Measurements from ENCODE around the gene PLEKHN1. TPM values are rescaled to one million over a fixed set of nuclear protein-coding genes. Genes with fewer than 3 reads are reported as not detected.
A peak's percentile ranks its signal among the peaks of the same experiment; 100 is the strongest.

The PLEKHN1 gene
- total RNA-seq, 6 donors from 2014 or later: 1.1 to 11.5 (median 1.6) TPM

DNA sequence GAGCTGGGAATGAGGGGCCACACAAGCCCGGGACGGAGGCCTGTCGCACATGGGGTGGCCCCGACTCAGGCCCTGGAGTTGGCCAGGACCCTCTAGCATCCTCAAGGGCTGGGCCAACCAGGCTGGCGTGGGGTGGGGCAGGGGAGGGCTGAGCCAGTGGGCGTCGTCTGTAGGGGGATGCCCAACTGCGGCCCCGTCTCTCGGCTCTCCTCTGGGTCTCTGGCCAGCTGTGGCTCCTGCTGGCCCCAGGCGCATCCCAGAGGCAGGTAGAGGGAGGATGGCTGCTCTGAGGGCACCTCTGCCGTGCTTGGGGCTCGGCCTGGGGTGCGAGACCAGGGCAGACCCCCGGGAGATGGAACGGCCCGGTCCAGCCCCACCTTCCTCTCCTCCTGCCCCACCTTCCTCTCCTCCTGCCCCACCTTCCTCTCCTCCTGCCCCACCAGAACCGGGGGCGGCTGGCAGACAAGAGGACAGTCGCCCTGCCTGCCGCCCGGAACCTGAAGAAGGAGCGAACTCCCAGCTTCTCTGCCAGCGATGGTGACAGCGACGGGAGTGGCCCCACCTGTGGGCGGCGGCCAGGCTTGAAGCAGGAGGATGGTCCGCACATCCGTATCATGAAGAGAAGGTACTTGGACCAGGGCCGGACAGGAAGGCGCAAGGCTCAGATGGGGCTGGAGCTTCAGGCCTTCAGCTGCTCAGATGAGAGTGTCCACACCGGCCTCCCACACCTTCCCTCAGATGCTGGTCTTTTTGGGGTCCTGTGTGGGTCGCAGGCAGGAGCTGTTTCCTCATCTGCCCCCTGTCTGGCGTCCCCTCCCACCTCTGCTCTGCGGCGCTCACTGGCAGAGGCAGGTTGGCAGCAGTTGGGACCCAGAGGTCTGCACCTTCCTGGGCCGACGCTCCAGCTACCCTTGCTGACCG is 36.3 kb upstream of the PLEKHN1 start:
- 81 to 87% methylated on average over 23 to 40 of the region's 40 CpGs for WGBS, 2 donors
- H3K36me3 ChIP-seq: no peaks in the 10 kb centered on the region
- ATAC-seq (ENCODE audit: low FRiP score in 2 of 2) (no peak), DNase-seq (peak in 1 of 2 donors; percentile 72)
- peaks cover 2 to 23% (median 15%) of the 10 kb centered on the region in 4 donors for H3K27me3 ChIP-seq
- H3K27ac ChIP-seq: no peak overlapping the region
- no peak overlapping the region for H3K4me3 ChIP-seq
- peaks cover 9 to 16% (median 14%) of the 10 kb centered on the region in 4 donors for H3K4me1 ChIP-seq
- no peaks in the 10 kb centered on the region for H3K9me3 ChIP-seq
- no peak for TF ChIP-seq EP300 (IDR thresholded peaks at IDR 0.05)
- TF ChIP-seq POLR2A (IDR thresholded peaks at IDR 0.05): no peak
- TF ChIP-seq POLR2AphosphoS5 (IDR thresholded peaks at IDR 0.05): no peak
- TF ChIP-seq, protein P1, sequence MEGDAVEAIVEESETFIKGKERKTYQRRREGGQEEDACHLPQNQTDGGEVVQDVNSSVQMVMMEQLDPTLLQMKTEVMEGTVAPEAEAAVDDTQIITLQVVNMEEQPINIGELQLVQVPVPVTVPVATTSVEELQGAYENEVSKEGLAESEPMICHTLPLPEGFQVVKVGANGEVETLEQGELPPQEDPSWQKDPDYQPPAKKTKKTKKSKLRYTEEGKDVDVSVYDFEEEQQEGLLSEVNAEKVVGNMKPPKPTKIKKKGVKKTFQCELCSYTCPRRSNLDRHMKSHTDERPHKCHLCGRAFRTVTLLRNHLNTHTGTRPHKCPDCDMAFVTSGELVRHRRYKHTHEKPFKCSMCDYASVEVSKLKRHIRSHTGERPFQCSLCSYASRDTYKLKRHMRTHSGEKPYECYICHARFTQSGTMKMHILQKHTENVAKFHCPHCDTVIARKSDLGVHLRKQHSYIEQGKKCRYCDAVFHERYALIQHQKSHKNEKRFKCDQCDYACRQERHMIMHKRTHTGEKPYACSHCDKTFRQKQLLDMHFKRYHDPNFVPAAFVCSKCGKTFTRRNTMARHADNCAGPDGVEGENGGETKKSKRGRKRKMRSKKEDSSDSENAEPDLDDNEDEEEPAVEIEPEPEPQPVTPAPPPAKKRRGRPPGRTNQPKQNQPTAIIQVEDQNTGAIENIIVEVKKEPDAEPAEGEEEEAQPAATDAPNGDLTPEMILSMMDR (IDR thresholded peaks at IDR 0.05): no peak

DNA sequence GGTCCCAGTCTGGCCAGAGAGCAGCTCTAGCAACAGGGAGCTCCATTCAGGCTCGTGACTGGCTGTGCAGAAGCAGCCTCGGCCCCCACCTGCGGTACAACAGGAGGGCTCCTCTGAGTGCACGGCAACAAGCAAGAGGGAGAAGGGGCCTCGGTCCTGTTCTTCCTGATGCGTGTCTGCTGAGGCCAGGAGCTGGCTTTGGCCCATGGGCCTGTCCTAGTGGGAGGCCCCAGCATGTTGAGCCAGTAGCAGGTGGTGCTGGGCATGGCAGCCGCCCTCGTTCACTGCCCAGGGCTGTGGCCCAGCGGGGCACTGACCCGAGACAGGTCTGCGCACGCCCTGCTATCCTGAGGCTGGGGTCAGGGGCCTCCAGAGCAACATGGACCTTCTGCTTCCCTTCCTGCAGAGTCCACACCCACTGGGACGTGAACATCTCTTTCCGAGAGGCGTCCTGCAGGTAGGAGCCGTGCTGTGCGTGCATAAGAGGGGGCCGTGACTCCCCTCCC is 35.6 kb upstream of the PLEKHN1 start:
- Histone ChIP-seq H3K27me3 (peaks cover 2 to 23% (median 16%) of the 10 kb centered on the region in 4 donors), H3K27ac (no peak overlapping the region), H3K4me1 (peaks cover 5 to 18% (median 14%) of the 10 kb centered on the region in 4 donors), H3K4me3 (no peak overlapping the region), H3K9me3 (no peaks in the 10 kb centered on the region), H3K36me3 (no peaks in the 10 kb centered on the region)
- DNase-seq (peak in 1 of 2 donors; percentile 69), ATAC-seq (ENCODE audit: low FRiP score in 2 of 2) (no peak)
- TF ChIP-seq EP300 (IDR thresholded peaks at IDR 0.05) (no peak), POLR2A (IDR thresholded peaks at IDR 0.05) (no peak), POLR2AphosphoS5 (IDR thresholded peaks at IDR 0.05) (no peak)
- TF ChIP-seq, protein P1 (IDR thresholded peaks at IDR 0.05): no peak
- WGBS, 2 donors: 76% methylated on average over 17 of the region's 18 CpGs; no CpG with 5 or more reads in 1 of the 2 donors

DNA sequence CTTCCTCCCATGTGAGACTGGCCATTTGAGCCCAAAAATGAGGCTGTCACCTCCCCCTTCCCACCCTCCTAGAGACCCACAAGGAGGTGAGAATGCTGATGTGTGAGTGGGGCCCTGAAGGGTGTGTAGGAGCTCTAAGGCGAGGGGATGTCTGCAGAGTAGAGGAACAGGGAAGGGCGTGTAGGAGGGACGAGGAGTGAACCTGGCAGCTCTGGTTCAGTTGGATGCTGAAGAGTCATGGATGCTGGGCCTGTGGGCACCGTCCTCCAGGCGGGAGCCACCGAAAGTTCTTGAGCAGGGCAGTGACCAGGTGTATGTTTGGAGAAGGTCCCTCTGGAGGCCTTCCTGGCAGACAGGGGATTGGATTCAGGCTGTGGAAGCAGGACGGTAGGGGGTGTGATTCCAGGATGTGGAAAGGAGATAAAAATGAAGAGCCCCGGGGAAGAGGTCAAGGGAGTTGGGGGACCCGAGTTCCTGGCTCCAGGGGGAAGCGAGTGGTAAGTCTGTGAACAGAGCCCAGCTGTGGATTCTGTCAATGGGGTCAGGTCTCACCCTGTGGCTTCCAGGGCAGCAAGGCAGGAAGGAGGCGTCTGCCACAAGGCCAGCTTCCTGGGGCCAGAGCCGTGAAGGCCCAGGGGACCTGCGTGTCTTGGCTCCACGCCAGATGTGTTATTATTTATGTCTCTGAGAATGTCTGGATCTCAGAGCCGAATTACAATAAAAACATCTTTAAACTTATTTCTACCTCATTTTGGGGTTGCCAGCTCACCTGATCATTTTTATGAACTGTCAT is 34.7 kb upstream of the PLEKHN1 start:
- Histone ChIP-seq H3K9me3 (no peaks in the 10 kb centered on the region), H3K36me3 (no peaks in the 10 kb centered on the region), H3K27ac (no peak overlapping the region), H3K4me1 (peaks cover 4 to 21% (median 16%) of the 10 kb centered on the region in 4 donors), H3K4me3 (no peak overlapping the region), H3K27me3 (peaks cover 3 to 25% (median 16%) of the 10 kb centered on the region in 4 donors)
- TF ChIP-seq EP300 (IDR thresholded peaks at IDR 0.05) (no peak), POLR2AphosphoS5 (IDR thresholded peaks at IDR 0.05) (no peak), POLR2A (IDR thresholded peaks at IDR 0.05) (no peak)
- TF ChIP-seq, protein P1 (IDR thresholded peaks at IDR 0.05): no peak
- DNase-seq: peak in 1 of 2 donors; percentile 1
- WGBS, 2 donors: 55 to 56% methylated on average over 15 of the region's 15 CpGs
- ATAC-seq (ENCODE audit: low FRiP score in 2 of 2): no peak

DNA sequence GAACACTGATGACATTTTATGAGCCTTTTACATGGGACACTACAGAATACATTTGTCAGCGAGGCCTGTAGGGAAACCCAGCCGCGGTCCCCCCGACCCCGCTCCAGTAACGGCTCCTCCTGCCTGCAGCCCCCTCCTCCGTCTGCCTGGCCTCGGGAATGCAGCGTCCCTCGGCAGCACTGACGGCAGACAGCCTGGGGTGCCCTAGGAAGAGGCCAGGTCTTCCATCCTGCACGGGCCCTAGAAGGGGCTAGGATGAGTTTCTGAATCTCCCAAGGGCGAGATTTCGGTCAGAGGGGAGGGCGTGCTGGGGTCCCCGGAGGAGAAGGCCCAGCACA is 34.1 kb upstream of the PLEKHN1 start:
- Histone ChIP-seq H3K27me3 (peaks cover 2 to 19% (median 15%) of the 10 kb centered on the region in 4 donors), H3K36me3 (no peaks in the 10 kb centered on the region), H3K4me1 (peaks cover 4 to 21% (median 16%) of the 10 kb centered on the region in 4 donors), H3K9me3 (no peaks in the 10 kb centered on the region), H3K4me3 (no peak overlapping the region), H3K27ac (no peak overlapping the region)
- ATAC-seq (ENCODE audit: low FRiP score in 2 of 2) (no peak), DNase-seq (peak in 1 of 2 donors; percentile 65)
- TF ChIP-seq EP300 (IDR thresholded peaks at IDR 0.05) (no peak), POLR2AphosphoS5 (IDR thresholded peaks at IDR 0.05) (no peak), POLR2A (IDR thresholded peaks at IDR 0.05) (no peak)
- TF ChIP-seq, protein P1 (IDR thresholded peaks at IDR 0.05): no peak
- WGBS, 2 donors: 64 to 70% methylated on average over 11 to 16 of the region's 16 CpGs
